GM19455 (cell line): ENCODE results near the gene FANCM.

Source experiments
- ATAC-seq: cut with Tn5 transposase; IDR thresholded peaks from one replicate; pipeline ENCODE4 v1.9.1; 2021; ENCODE audit not compliant: unreplicated experiment

FANCM gene

DNA sequence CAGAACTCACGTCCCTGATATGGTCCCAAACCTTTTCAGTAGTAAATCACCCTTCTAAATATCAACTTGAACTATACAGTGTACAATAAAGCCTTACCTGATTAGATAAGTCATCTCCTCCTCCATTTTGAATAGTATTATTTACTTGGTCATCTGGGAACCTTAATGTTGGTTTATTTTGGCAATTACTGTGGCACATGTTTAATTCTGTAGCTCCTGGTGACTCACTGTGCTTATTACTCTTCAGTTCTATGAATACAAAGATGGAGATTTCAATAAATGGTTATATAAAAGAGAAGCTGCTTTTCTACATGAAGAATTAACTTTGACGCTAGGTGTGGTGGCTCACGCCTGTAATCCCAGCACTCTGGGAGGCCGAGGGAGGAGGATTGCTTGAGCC, 91.8 kb downstream of the FANCM start:
- no peak for ATAC-seq

DNA sequence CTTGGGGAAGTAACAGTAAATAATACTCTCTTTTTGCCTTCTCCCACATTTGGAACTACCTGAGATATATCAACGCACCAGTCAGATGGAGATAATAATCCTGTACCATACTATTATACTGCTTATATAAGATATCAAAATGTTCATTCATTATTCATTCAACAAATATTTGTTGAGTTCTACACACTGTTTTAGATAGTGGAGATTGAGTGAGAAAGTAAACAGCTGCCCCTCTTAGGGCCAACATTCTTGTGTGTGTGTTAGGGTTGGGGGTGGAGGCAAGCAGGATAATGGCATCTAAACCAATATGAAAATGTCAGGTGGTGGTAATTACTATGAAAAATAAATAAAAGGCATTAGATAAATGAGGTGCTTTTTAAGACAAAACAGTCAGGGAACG, 103.3 kb downstream of the FANCM start:
- ATAC-seq: no peak

DNA sequence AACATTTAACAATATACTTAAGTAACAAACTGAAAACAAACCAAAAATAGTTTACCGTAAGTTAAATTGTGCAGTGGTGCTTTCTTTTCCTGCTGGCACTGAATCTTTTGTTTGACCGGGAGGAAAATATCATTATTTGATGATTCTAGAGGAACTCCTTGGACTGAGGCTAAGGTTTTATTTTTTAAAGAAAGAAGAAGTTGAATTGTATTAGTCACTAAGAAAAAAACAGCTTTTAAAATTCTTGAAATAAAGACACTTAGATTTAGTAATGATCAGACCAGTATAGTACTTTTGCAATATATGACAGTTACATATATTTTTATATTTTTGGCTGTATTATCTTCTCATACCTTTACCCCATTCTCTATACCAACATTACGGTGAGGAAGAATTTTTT, 107.0 kb downstream of the FANCM start:
- ATAC-seq: no peak

DNA sequence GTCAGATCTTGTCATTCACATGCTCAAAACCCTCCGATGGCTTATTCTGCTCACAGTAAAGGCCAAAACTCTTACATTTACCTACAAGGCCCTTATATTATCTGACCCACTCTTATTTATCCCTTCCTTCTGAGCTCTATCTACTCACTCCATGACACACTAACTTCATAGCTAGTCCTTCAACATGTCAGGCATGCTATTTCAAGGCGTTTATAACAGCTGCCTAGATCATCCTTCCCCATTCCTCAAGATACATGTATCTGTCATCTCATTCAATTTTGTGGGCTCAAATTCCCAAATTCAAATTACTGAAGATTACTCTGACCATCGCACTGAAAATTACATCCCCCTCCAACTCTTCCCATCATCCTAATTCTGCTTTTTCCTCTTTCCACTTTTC, 110.4 kb downstream of the FANCM start:
- ATAC-seq: no peak

DNA sequence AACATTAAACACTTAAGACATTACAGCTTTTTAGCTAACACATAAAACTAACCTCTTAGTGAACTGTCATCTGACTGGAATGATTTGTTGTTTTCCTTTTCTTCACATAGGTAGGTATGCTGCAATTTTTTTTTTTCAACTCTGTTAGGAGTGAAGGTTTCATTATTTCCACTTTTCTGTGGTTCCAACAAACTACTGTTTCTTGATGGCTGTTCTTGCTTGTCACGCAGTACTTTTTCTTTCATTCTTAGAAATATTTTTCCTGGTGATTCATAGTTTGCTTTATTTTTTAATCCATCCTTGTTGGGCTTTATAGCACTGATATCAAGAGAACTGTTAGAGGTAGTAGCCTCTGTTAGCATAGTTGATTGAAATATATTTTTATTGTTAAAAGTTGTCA, 111.0 kb downstream of the FANCM start:
- no peak for ATAC-seq

DNA sequence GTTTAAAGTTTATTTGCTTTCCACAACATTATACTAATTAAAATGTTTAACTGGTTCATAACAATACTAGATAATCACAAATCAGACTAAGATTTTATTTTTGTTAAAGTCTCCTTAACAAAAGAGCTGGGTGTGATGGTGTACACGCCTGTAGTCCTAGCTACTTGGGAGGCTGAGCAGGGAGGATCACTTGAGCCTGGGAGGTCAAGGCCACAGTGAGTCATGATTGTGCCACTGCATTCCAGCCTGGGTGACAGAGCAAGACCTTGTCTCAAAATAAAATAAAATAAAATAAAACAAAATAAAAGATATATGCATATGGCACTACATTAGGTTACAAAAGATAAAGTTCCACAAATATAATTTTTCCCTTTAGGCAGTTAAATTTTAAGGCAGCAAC, 111.7 kb downstream of the FANCM start:
- ATAC-seq: no peak

DNA sequence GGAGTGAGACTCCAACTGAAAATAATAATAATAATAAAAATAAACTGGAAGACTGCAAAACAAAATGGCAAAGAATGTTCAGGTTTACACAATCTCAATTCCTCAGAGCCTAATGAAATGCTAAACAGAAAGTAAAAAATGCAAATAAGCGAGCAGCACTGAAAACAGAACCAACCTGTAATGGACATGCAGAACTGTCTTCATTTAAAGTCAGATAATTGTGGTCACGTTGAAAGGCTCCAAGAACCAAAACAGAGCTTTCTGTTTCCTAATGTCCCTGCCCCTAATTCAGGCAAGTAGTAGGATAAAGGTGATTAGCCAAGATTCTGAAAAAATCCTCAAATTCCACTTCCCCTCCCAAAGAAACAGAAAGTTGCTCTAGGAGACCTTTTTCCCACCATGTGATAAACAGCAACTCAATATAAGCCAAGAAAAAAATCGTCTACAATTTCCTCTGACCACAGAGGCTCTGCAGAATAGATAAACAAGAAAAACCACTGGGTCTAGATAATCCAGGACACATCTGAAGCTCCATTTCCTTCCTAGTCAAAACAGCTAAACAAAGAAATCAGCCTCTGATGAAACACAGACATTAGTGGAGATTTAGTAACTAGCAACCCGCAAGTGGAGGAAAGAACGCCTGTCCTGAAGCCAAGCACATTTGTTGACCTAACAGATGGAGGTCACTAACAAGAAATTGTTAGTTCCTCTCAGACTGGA, 114.3 kb downstream of the FANCM start:
- peak; percentile 20 for ATAC-seq
